Fibroblast of pulmonary artery (primary cell): Measurements from ENCODE around the gene MRPS35.

ENCODE experiments used
- DNase-seq: peaks from one replicate; pipeline ENCODE4 v3.0.0-alpha.2; 2010; ENCODE audit warnings: low read depth
- H3K4me3 ChIP-seq: replicated peaks from 2 replicates; pipeline ENCODE4 v1.5.1; 2011; ENCODE audit warnings: low read depth, mild to moderate bottlenecking, control low read depth, low read length, moderate library complexity
- TF ChIP-seq, protein P1 (sequence below): IDR thresholded peaks from 2 replicates; pipeline ENCODE4 v1.5.1; 2011; ENCODE audit warnings: mild to moderate bottlenecking, control low read depth, low read length, inconsistent platforms; ENCODE audit errors: missing control alignments

MRPS35 gene

DNA sequence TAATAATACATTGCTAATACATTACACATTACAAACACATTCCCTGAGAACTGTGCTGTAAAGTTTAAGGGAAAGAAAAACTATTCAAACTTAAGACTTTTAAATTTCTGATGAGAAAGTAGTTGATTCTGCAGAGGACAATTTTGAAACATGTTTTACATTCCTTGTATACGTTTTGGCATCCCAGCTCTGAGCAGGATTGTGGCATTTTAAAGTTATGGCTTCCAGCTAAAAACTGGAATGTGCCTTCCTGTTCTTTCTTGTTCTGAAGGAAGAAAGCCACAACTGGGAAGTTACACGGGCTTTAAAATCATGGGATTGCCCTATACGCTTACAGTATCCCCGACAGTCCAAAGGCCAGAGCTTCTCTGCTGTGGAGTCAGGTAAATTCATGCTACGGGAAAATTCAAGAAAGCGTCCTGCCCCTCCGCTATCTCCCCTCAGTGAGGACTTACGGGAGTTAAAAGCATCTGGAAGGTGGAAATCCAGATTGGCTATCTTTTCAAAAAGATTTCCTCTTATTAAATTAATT is 58.6 kb downstream of the MRPS35 start:
- no peak for DNase-seq
- no peak overlapping the region for H3K4me3 ChIP-seq
- TF ChIP-seq, protein P1, sequence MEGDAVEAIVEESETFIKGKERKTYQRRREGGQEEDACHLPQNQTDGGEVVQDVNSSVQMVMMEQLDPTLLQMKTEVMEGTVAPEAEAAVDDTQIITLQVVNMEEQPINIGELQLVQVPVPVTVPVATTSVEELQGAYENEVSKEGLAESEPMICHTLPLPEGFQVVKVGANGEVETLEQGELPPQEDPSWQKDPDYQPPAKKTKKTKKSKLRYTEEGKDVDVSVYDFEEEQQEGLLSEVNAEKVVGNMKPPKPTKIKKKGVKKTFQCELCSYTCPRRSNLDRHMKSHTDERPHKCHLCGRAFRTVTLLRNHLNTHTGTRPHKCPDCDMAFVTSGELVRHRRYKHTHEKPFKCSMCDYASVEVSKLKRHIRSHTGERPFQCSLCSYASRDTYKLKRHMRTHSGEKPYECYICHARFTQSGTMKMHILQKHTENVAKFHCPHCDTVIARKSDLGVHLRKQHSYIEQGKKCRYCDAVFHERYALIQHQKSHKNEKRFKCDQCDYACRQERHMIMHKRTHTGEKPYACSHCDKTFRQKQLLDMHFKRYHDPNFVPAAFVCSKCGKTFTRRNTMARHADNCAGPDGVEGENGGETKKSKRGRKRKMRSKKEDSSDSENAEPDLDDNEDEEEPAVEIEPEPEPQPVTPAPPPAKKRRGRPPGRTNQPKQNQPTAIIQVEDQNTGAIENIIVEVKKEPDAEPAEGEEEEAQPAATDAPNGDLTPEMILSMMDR, result no peak

DNA sequence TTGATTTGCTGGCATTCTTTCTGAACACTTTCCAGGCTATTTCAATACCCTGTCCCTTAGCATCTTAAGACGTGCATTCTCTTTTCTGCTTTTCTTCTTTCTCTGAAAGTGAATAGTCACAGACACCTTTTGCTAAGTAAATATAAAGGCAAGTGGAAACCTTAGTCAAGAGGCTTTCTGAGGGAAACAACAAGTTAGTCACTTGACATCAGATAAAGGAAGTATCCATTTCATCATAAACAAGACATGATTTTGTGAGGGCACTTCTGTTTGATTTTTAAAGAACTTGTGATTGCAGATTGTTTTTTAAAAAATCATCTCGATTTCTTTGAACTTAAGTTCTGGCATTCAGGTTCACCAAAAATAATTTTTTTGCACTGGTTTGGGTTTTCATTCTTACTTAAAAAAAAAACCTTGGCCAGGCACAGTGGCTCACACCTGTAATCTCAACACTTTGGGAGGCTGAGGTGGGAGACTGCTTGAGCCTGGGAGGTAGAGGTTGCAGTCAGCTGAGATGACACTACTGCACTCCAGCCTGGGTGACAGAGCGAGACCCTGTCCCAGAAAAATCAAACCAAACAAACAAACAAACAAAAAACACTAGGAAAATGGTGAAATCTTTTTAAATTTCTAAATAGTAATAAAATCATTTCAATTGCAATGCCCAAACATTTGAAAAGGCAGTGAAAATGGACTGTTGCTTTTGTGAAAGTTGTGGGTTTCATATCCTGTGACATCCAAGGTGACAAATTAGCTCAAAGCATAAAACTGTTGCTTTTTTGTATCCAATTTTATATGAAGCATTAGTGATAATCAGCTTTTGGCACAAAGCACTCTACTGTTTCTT is 61.1 kb downstream of the MRPS35 start:
- DNase-seq, result no peak
- TF ChIP-seq, protein P1, result no peak

DNA sequence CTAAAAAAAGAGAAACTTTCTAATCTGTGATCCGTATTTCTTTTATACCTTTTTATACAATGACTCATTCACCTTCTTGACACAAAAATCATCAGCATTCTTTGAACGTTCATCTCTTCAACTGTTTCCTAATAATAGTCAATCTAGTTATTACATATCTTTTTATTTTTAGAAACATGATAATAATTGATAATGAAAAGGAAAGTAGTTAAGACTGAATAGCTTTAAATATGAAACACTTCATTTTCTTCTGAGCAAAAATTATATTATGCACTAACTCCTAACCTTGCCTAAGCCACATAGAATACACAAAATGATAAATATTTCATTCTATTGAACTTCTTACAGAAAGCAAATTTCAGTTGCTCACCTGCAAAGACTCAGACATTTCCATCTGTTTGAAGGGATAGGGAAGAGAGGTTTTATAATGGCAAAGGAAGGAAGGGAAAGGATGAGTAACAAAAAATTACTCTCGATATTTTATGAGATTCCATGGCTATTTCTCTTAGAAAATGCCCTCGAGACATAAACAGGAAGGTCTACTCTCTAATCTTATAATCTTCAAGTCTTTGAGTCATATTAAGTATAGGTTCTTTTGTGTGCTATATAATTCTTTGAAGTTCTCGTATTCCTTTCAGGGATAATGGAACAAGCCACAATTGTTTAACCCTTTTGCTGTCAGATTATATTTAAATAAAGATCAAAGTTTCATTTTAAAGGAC is 61.9 kb downstream of the MRPS35 start:
- DNase-seq, result no peak
- H3K4me3 ChIP-seq, result no peak overlapping the region
- TF ChIP-seq, protein P1, result no peak

More for the DNA sequence above, 61.1 kb downstream of the MRPS35 start:
- no peak overlapping the region for H3K4me3 ChIP-seq

DNA sequence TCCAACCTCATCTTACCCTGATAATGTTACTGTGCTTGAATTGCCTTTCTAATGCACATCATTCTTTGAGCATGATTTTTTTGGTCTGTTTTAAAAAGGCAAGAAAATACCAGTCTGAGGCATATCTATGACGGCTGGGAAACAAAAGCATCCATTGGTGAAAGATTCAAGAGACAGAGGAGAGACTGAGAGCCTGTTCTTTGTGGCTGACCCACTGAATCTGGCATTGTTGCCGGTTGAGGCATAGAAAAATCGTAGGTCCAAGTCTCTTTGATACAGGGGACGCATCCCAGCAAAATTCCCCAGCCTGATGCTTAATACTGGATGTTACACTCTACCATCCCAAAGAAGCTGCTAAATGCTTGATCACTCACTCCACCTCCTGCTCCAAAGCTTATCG is 66.5 kb downstream of the MRPS35 start:
- H3K4me3 ChIP-seq, result no peak overlapping the region
- TF ChIP-seq, protein P1, result no peak
- no peak for DNase-seq

DNA sequence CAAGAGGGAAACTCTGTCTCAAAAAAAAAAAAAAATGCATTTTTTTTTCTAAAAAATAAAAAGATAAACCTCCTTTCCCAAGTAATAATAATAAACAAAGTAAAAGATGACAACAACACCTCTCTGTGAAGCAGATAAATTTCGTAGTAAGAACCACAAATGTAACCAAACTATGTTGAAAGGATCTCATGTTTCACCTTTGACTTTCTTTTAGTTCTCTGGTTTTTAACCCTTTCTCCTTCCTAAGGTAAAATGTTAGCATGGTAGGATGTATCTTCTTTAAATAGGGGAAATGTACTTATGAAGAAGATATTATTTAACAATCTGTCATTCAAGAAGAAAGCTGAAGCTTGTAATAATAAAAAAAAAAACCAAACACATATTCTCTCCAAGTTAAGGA is 67.6 kb downstream of the MRPS35 start:
- TF ChIP-seq, protein P1, result no peak
- no peak for DNase-seq
- H3K4me3 ChIP-seq, result no peak overlapping the region

DNA sequence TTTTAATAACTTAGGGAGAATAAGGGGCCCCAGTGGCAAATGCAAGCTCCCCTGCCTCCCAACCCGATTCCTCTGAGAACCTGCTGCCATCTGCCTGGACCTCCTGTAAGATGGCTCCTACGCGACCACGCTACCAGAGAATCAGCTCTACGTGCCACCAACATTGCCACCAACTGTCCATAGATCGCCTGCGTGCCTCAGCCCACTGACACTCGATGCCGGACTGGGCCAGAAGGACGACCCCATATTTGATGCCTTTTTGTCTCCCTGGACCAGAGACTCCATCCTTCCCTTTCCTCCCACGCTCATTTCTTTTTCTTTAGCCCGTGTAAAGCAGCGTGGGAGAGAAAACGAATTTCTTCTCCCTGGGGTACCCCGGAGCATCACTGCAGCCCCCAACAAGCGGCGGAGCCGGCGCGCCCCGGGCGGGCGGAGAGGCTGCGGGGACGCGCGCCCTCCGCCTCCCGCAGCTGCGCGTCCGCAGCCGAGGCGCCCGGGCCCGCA is 68.8 kb downstream of the MRPS35 start:
- DNase-seq, result peak; percentile 10
- TF ChIP-seq, protein P1, result no peak
- H3K4me3 ChIP-seq, result peak overlapping the region; percentile 76
